Keratinocyte (primary cell): ENCODE data around the gene RFWD3.

Experiments
- EZH2 ChIP-seq: IDR thresholded peaks from one replicate; pipeline ENCODE4 v1.6.1; 2012; ENCODE audit warnings: inconsistent platforms, mild to moderate bottlenecking, low read length, moderate library complexity
- TF ChIP-seq, protein P1 (sequence below), 3 experiments: IDR thresholded peaks in 1 of 3; conservative IDR thresholded peaks in 1 of 3; optimal IDR thresholded peaks in 1 of 3; 2 replicates in 2 of 3; 3 replicates in 1 of 3; pipeline versions ENCODE3 to v1.5.1; 2011; ENCODE audit warnings: low read length in 3 of 3, mild to moderate bottlenecking in 3 of 3, moderate library complexity in 2 of 3, control low read depth in 1 of 3, inconsistent platforms in 1 of 3; ENCODE audit not compliant: insufficient read depth in 2 of 3; ENCODE audit errors: extremely low read depth in 1 of 3

DNA sequence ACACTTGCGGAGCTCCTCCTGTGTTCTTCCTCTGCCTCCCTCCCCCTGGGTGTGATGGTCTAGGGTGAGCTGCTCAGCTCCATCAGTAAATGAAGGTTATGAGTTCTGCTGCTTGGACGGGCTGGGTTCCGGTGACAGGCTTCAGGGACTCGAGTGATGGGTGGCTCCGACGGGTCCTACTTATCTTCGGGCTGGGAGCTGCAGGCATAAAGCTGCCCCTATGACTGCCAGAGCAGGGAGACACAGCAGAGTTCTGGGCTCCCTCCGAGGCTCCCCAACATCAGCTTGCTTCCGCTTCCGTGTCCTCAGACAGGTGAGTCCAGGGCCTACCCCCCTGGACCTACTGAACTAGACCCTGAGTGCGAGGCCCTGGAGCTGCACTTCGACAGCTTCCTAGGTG lies 45.3 kb upstream of the RFWD3 start:
- no peak for TF ChIP-seq EZH2
- TF ChIP-seq, protein P1, sequence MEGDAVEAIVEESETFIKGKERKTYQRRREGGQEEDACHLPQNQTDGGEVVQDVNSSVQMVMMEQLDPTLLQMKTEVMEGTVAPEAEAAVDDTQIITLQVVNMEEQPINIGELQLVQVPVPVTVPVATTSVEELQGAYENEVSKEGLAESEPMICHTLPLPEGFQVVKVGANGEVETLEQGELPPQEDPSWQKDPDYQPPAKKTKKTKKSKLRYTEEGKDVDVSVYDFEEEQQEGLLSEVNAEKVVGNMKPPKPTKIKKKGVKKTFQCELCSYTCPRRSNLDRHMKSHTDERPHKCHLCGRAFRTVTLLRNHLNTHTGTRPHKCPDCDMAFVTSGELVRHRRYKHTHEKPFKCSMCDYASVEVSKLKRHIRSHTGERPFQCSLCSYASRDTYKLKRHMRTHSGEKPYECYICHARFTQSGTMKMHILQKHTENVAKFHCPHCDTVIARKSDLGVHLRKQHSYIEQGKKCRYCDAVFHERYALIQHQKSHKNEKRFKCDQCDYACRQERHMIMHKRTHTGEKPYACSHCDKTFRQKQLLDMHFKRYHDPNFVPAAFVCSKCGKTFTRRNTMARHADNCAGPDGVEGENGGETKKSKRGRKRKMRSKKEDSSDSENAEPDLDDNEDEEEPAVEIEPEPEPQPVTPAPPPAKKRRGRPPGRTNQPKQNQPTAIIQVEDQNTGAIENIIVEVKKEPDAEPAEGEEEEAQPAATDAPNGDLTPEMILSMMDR (optimal IDR thresholded peaks at IDR 0.05 in 1 of 3, IDR thresholded peaks at IDR 0.05 in 1 of 3, conservative IDR thresholded peaks at IDR 0.05 in 1 of 3; ENCODE audit: extremely low read depth in 1 of 3, insufficient read depth in 2 of 3, low read length in 3 of 3) = no peak
